ENCODE results near the gene VCY. TPM values are rescaled to one million over a fixed set of nuclear protein-coding genes. Genes with fewer than 3 reads are reported as not detected.
"Not testable (repeated sequence)": the region's sequence is repeated elsewhere in the genome, so short reads cannot be mapped to it uniquely, and the experiment has no call there.

VCY gene
- total and polyA plus RNA-seq, 2 of the 4 experiments (the other 2 are of a cell fraction): not detected

- DNase-seq; H2AK9ac ChIP-seq (replicated peaks; ENCODE audit: low read depth, low read length, poor library complexity); H3K79me1 ChIP-seq (ENCODE audit: low read depth in 1 of 2, low read length in 2 of 2); intact Hi-C loops (cut with micrococcal nuclease); H3K18ac ChIP-seq (ENCODE audit: low read depth, low read length); H2BK120ac ChIP-seq (ENCODE audit: low read depth, low read length); ATAC-seq (ENCODE audit: low read depth); H3K56ac ChIP-seq (ENCODE audit: extremely low read depth, insufficient read depth, low read length); H4K20me1 ChIP-seq (ENCODE audit: insufficient read depth, low read length); H3K23ac ChIP-seq (ENCODE audit: low read depth, low read length); H3K4me1 ChIP-seq (ENCODE audit: control insufficient read depth, insufficient read depth, low read length); H4K8ac ChIP-seq (ENCODE audit: low read depth in 2 of 2, low read length in 2 of 2); H3K4ac ChIP-seq (ENCODE audit: low read depth, low read length); H2AFZ ChIP-seq (replicated peaks; ENCODE audit: low read length, poor library complexity); BruUV-seq (replicated peaks); H4K91ac ChIP-seq (ENCODE audit: insufficient read depth, low read depth, low read length); H3K9ac ChIP-seq (ENCODE audit: low read depth, low read length); H2BK5ac ChIP-seq (ENCODE audit: low read depth, low read length, poor library complexity, severe bottlenecking); CTCF ChIA-PET; H3K4me3 ChIP-seq (ENCODE audit: insufficient read depth, low read depth, low read length); H3K4me2 ChIP-seq (ENCODE audit: low read depth, low read length); POLR2A ChIA-PET (ENCODE audit: unreplicated experiment); H3K27me3 ChIP-seq (ENCODE audit: control insufficient read depth, insufficient read depth, low read length); H2BK15ac ChIP-seq (ENCODE audit: low read depth, low read length); H3K14ac ChIP-seq (replicated peaks; ENCODE audit: low read depth, low read length); H2AK5ac ChIP-seq (ENCODE audit: low read depth, low read length); H3K36me3 ChIP-seq (ENCODE audit: control insufficient read depth, insufficient read depth, low read length); in situ Hi-C loops (cut with MboI; ENCODE audit: low sequenced_read_pairs); H3K9me3 ChIP-seq (ENCODE audit: control insufficient read depth, insufficient read depth, low read length); H3K9me1 ChIP-seq (ENCODE audit: insufficient read depth, low read length); H4K5ac ChIP-seq (ENCODE audit: low read depth, low read length); H2BK20ac ChIP-seq (ENCODE audit: low read depth, low read length); H3K27ac ChIP-seq (ENCODE audit: insufficient read depth, low read length); dilution Hi-C loops (cut with HindIII; ENCODE audit: low sequenced_read_pairs, unreplicated experiment): not testable (repeated sequence)
- no CpG with 5 or more reads among the region's 2 CpGs for WGBS, 2 experiments (ENCODE audit: extremely low coverage in 2 of 2, insufficient read length in 1 of 2)
Measured at GRCh38 chrY:14011916-14012315, 25.6 kb upstream of the VCY start.

- BruUV-seq (replicated peaks); H3K4me1 ChIP-seq (ENCODE audit: control insufficient read depth, insufficient read depth, low read length); H3K9me1 ChIP-seq (ENCODE audit: insufficient read depth, low read length); H3K4me3 ChIP-seq (ENCODE audit: insufficient read depth, low read depth, low read length); H4K91ac ChIP-seq (ENCODE audit: insufficient read depth, low read depth, low read length); H2BK120ac ChIP-seq (ENCODE audit: low read depth, low read length); H4K5ac ChIP-seq (ENCODE audit: low read depth, low read length); H3K36me3 ChIP-seq (ENCODE audit: control insufficient read depth, insufficient read depth, low read length); H4K8ac ChIP-seq (ENCODE audit: low read depth in 2 of 2, low read length in 2 of 2); H3K27ac ChIP-seq (ENCODE audit: insufficient read depth, low read length); H3K9me3 ChIP-seq (ENCODE audit: control insufficient read depth, insufficient read depth, low read length); H2BK20ac ChIP-seq (ENCODE audit: low read depth, low read length); H2BK5ac ChIP-seq (ENCODE audit: low read depth, low read length, poor library complexity, severe bottlenecking); H3K4me2 ChIP-seq (ENCODE audit: low read depth, low read length); H3K4ac ChIP-seq (ENCODE audit: low read depth, low read length); H2AK9ac ChIP-seq (replicated peaks; ENCODE audit: low read depth, low read length, poor library complexity); H3K27me3 ChIP-seq (ENCODE audit: control insufficient read depth, insufficient read depth, low read length); H3K79me1 ChIP-seq (ENCODE audit: low read depth in 1 of 2, low read length in 2 of 2); CTCF ChIA-PET; POLR2A ChIA-PET (ENCODE audit: unreplicated experiment); H2AK5ac ChIP-seq (ENCODE audit: low read depth, low read length); intact Hi-C loops (cut with micrococcal nuclease); H3K9ac ChIP-seq (ENCODE audit: low read depth, low read length); in situ Hi-C loops (cut with MboI; ENCODE audit: low sequenced_read_pairs); H4K20me1 ChIP-seq (ENCODE audit: insufficient read depth, low read length); H3K56ac ChIP-seq (ENCODE audit: extremely low read depth, insufficient read depth, low read length); H2AFZ ChIP-seq (replicated peaks; ENCODE audit: low read length, poor library complexity); ATAC-seq (ENCODE audit: low read depth); H2BK15ac ChIP-seq (ENCODE audit: low read depth, low read length); H3K18ac ChIP-seq (ENCODE audit: low read depth, low read length); DNase-seq; H3K14ac ChIP-seq (replicated peaks; ENCODE audit: low read depth, low read length); H3K23ac ChIP-seq (ENCODE audit: low read depth, low read length); dilution Hi-C loops (cut with HindIII; ENCODE audit: low sequenced_read_pairs, unreplicated experiment): not testable (repeated sequence)
- WGBS, 2 experiments (ENCODE audit: extremely low coverage in 2 of 2, insufficient read length in 1 of 2): no CpG with 5 or more reads among the region's 2 CpGs
Measured at GRCh38 chrY:13942406-13942805, 43.9 kb downstream of the VCY start.

Data from IMR-90 (cell line).